ENCODE measurements around the gene BANK1. TPM values are rescaled to one million over a fixed set of nuclear protein-coding genes. Genes with fewer than 3 reads are reported as not detected.

The BANK1 gene
- total and polyA plus RNA-seq, 10 of the 15 experiments (the other 5 are each of a cell fraction or from before 2014, with no cell fraction given), result 0.13 to 2.1 (median 0.42) TPM

DNA sequence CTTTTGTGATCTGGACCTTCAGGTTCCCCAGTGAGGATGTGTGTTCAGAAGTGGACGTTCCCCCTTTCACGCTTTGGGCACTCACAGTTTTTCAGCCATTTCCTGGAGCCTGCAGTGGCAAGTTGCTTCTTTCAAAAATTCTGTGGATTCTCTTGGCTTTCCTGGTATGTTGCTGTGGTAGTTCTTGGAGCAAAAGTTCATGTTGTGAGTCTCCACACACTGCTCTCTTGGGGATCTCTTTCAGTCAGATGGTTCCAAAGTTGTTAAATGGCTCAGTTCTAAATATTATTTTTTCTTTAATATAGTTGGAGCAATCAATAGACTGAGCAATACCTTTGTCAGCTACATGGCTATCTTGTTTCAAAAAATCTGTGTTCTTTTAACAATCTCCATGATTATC lies 28.5 kb upstream of the BANK1 start:
- Histone ChIP-seq H3K27ac (ENCODE audit: control insufficient read depth, insufficient read depth) (no peak overlapping the region), H3K27me3 (replicated peaks in 1 of 2; ENCODE audit: control insufficient read depth in 2 of 2, insufficient read depth in 2 of 2, low read length in 1 of 2) (no peaks in the 10 kb centered on the region), H2AFZ (ENCODE audit: control insufficient read depth, low read depth, low read length) (no peak overlapping the region), H3K4me1 (ENCODE audit: control insufficient read depth, insufficient read depth, low read length) (no peaks in the 10 kb centered on the region), H3K79me2 (ENCODE audit: control insufficient read depth, insufficient read depth, low read length) (no peaks in the 10 kb centered on the region), H3K4me3 (no peak overlapping the region), H3K4me2 (ENCODE audit: control insufficient read depth, insufficient read depth) (no peak overlapping the region), H3K9ac (ENCODE audit: control insufficient read depth, insufficient read depth, low read length) (no peak overlapping the region), H4K20me1 (ENCODE audit: control insufficient read depth, insufficient read depth) (no peaks in the 10 kb centered on the region), H3K36me3 (ENCODE audit: control insufficient read depth in 2 of 2, insufficient read depth in 2 of 2, low read length in 1 of 2) (no peaks in the 10 kb centered on the region), H3K9me3 (replicated peaks; ENCODE audit: control insufficient read depth, insufficient read depth, low read length) (no peaks in the 10 kb centered on the region)
- 44% methylated on average over 2 of the region's 2 CpGs for WGBS (ENCODE audit: insufficient coverage, insufficient replicate concordance, low lambda C conversion rate, missing lambda C conversion rate)
- ATAC-seq (no peak), DNase-seq (ENCODE audit: low read depth, low spot score) (no peak), FAIRE-seq (no peak)
- POLR2A ChIA-PET, result no interaction called here
- in situ Hi-C loops (cut with MboI), result no loop called here
- CTCF ChIA-PET, result no interaction called here
- SMC1A ChIA-PET (ENCODE audit: uncharacterized antibody, unreplicated experiment), result interaction anchor here (0.9 kb wide), 1 partner anchor 50 kb away, joined by 3 read pairs; no protein-coding TSS in a partner anchor
- TF ChIP-seq TCF7 (IDR thresholded peaks at IDR 0.05; ENCODE audit: borderline replicate concordance) (no peak), TBL1XR1 (IDR thresholded peaks at IDR 0.05; ENCODE audit: low read depth, low read length) (no peak), RUNX3 (IDR thresholded peaks at IDR 0.05; ENCODE audit: low read length) (no peak), CBX5 (IDR thresholded peaks at IDR 0.05; ENCODE audit: low read depth) (no peak), ZNF24 (IDR thresholded peaks at IDR 0.05) (no peak), TAF1 (IDR thresholded peaks at IDR 0.05; ENCODE audit: borderline replicate concordance, low read depth, low read length) (no peak), HCFC1 (IDR thresholded peaks at IDR 0.05; ENCODE audit: low read length) (no peak), MTA3 (IDR thresholded peaks at IDR 0.05; ENCODE audit: borderline replicate concordance, low read length) (no peak), FOXM1 (IDR thresholded peaks at IDR 0.05; ENCODE audit: low read depth, low read length) (no peak), HDAC2 (IDR thresholded peaks at IDR 0.05) (no peak), MEF2B (IDR thresholded peaks at IDR 0.05; ENCODE audit: partially characterized antibody, poor library complexity, severe bottlenecking) (no peak), BACH1 (IDR thresholded peaks at IDR 0.05; ENCODE audit: borderline replicate concordance) (no peak), MYB (IDR thresholded peaks at IDR 0.05; ENCODE audit: borderline replicate concordance, low read depth, low read length) (no peak), YY1 (IDR thresholded peaks at IDR 0.05; ENCODE audit: low read depth, low read length) (no peak), EGR1 (IDR thresholded peaks at IDR 0.05; ENCODE audit: borderline replicate concordance in 1 of 2, low read depth in 2 of 2, low read length in 2 of 2) (no peak)
- TF ChIP-seq, protein P1, sequence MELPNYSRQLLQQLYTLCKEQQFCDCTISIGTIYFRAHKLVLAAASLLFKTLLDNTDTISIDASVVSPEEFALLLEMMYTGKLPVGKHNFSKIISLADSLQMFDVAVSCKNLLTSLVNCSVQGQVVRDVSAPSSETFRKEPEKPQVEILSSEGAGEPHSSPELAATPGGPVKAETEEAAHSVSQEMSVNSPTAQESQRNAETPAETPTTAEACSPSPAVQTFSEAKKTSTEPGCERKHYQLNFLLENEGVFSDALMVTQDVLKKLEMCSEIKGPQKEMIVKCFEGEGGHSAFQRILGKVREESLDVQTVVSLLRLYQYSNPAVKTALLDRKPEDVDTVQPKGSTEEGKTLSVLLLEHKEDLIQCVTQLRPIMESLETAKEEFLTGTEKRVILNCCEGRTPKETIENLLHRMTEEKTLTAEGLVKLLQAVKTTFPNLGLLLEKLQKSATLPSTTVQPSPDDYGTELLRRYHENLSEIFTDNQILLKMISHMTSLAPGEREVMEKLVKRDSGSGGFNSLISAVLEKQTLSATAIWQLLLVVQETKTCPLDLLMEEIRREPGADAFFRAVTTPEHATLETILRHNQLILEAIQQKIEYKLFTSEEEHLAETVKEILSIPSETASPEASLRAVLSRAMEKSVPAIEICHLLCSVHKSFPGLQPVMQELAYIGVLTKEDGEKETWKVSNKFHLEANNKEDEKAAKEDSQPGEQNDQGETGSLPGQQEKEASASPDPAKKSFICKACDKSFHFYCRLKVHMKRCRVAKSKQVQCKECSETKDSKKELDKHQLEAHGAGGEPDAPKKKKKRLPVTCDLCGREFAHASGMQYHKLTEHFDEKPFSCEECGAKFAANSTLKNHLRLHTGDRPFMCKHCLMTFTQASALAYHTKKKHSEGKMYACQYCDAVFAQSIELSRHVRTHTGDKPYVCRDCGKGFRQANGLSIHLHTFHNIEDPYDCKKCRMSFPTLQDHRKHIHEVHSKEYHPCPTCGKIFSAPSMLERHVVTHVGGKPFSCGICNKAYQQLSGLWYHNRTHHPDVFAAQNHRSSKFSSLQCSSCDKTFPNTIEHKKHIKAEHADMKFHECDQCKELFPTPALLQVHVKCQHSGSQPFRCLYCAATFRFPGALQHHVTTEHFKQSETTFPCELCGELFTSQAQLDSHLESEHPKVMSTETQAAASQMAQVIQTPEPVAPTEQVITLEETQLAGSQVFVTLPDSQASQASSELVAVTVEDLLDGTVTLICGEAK (IDR thresholded peaks at IDR 0.05; ENCODE audit: borderline replicate concordance), result no peak
- TF ChIP-seq, protein P2, sequence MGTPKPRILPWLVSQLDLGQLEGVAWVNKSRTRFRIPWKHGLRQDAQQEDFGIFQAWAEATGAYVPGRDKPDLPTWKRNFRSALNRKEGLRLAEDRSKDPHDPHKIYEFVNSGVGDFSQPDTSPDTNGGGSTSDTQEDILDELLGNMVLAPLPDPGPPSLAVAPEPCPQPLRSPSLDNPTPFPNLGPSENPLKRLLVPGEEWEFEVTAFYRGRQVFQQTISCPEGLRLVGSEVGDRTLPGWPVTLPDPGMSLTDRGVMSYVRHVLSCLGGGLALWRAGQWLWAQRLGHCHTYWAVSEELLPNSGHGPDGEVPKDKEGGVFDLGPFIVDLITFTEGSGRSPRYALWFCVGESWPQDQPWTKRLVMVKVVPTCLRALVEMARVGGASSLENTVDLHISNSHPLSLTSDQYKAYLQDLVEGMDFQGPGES (IDR thresholded peaks at IDR 0.05), result no peak
- TF ChIP-seq, protein P3, sequence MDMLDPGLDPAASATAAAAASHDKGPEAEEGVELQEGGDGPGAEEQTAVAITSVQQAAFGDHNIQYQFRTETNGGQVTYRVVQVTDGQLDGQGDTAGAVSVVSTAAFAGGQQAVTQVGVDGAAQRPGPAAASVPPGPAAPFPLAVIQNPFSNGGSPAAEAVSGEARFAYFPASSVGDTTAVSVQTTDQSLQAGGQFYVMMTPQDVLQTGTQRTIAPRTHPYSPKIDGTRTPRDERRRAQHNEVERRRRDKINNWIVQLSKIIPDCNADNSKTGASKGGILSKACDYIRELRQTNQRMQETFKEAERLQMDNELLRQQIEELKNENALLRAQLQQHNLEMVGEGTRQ (IDR thresholded peaks at IDR 0.05; ENCODE audit: borderline replicate concordance, low read depth, low read length), result no peak
- BruUV-seq (replicated peaks), result no TSS peak
- intact Hi-C loops (cut with micrococcal nuclease; ENCODE audit: unreplicated experiment), result no loop called here
- RAD21 ChIA-PET (ENCODE audit: unreplicated experiment), result no interaction called here

All from GM12878 (cell line).